ENCODE measurements around the gene SMS. TPM values are rescaled to one million over a fixed set of nuclear protein-coding genes. Genes with fewer than 3 reads are reported as not detected.

Gene SMS
- total RNA-seq, 6 donors from 2014 or later: 23.3 to 53.5 (median 50.2) TPM

- 80 to 89% methylated on average over 6 to 7 of the region's 7 CpGs for WGBS, 2 donors
These were observed 85.2 kb downstream of the SMS start for GRCh38 chrX:22025751-22026150.

GRCh38 chrX:22026731-22027130 lies 86.2 kb downstream of the SMS start:
- H3K36me3 ChIP-seq: no peaks in the 10 kb centered on the region
- no peaks in the 10 kb centered on the region for H3K9me3 ChIP-seq
- 88 to 90% methylated on average over 3 to 4 of the region's 4 CpGs for WGBS, 2 donors
- no peak overlapping the region for H3K27ac ChIP-seq
- no peak overlapping the region for H3K4me3 ChIP-seq
- no peak for ATAC-seq (ENCODE audit: low FRiP score in 2 of 2)
- no peaks in the 10 kb centered on the region for H3K27me3 ChIP-seq
- no peaks in the 10 kb centered on the region for H3K4me1 ChIP-seq
- TF ChIP-seq POLR2AphosphoS5 (IDR thresholded peaks at IDR 0.05) (no peak), POLR2A (IDR thresholded peaks at IDR 0.05) (no peak), EP300 (IDR thresholded peaks at IDR 0.05) (no peak)
- TF ChIP-seq, protein P1, sequence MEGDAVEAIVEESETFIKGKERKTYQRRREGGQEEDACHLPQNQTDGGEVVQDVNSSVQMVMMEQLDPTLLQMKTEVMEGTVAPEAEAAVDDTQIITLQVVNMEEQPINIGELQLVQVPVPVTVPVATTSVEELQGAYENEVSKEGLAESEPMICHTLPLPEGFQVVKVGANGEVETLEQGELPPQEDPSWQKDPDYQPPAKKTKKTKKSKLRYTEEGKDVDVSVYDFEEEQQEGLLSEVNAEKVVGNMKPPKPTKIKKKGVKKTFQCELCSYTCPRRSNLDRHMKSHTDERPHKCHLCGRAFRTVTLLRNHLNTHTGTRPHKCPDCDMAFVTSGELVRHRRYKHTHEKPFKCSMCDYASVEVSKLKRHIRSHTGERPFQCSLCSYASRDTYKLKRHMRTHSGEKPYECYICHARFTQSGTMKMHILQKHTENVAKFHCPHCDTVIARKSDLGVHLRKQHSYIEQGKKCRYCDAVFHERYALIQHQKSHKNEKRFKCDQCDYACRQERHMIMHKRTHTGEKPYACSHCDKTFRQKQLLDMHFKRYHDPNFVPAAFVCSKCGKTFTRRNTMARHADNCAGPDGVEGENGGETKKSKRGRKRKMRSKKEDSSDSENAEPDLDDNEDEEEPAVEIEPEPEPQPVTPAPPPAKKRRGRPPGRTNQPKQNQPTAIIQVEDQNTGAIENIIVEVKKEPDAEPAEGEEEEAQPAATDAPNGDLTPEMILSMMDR (IDR thresholded peaks at IDR 0.05): no peak
- DNase-seq: no peak

More at GRCh38 chrX:22025751-22026150, 85.2 kb downstream of the SMS start:
- H3K27me3 ChIP-seq: no peaks in the 10 kb centered on the region
- TF ChIP-seq POLR2A (IDR thresholded peaks at IDR 0.05) (no peak), EP300 (IDR thresholded peaks at IDR 0.05) (no peak), POLR2AphosphoS5 (IDR thresholded peaks at IDR 0.05) (no peak)
- TF ChIP-seq, protein P1 (IDR thresholded peaks at IDR 0.05): no peak
- H3K4me1 ChIP-seq: no peaks in the 10 kb centered on the region
- no peak overlapping the region for H3K4me3 ChIP-seq
- H3K36me3 ChIP-seq: no peaks in the 10 kb centered on the region
- H3K9me3 ChIP-seq: no peaks in the 10 kb centered on the region
- ATAC-seq (ENCODE audit: low FRiP score in 2 of 2) (no peak), DNase-seq (no peak)
- no peak overlapping the region for H3K27ac ChIP-seq

GRCh38 chrX:22032084-22032483 lies 91.6 kb downstream of the SMS start, which contains the start of gene PHEX:
TSS of gene PHEX (plus strand) at chrX:22032325. CDS start at chrX:22033006, 681 bp downstream.
- DNase-seq (no peak), ATAC-seq (ENCODE audit: low FRiP score in 2 of 2) (no peak)
- 58 to 72% methylated on average over 1 of the region's 1 CpG for WGBS, 2 donors
- TF ChIP-seq, protein P1 (IDR thresholded peaks at IDR 0.05): no peak
- TF ChIP-seq EP300 (IDR thresholded peaks at IDR 0.05): no peak
- TF ChIP-seq POLR2AphosphoS5 (IDR thresholded peaks at IDR 0.05): no peak
- no peak for TF ChIP-seq POLR2A (IDR thresholded peaks at IDR 0.05)
- Histone ChIP-seq H3K9me3 (no peaks in the 10 kb centered on the region), H3K4me1 (no peaks in the 10 kb centered on the region), H3K27ac (no peak within 1 kb of the TSS), H3K36me3 (no peaks in the 10 kb centered on the region), H3K27me3 (no peaks in the 10 kb centered on the region), H3K4me3 (no peak within 1 kb of the TSS)

DNA sequence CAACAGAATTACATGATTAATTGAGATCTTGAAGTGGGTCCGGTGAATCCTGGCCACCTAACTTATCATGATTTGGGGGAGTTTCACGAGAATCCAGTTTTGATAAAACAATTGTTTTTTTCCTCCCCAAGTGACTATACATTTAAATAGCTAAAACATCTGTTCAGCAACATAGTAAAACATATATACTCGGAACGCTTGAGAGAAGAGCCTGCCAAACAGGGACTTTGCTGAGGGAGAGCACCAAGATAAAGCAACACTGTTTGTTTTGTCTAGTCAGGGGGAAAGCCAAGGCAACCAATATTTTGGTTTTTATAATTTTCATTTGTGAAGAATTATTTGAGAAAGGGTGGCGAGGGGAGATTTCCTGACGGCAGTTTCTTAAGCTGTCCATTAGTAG lies 92.0 kb downstream of the SMS start:
- WGBS, 2 donors: 64 to 68% methylated on average over 4 to 6 of the region's 6 CpGs
- Histone ChIP-seq H3K27ac (no peak overlapping the region), H3K9me3 (no peaks in the 10 kb centered on the region), H3K36me3 (no peaks in the 10 kb centered on the region), H3K4me3 (no peak overlapping the region), H3K4me1 (no peaks in the 10 kb centered on the region), H3K27me3 (no peaks in the 10 kb centered on the region)
- no peak for ATAC-seq (ENCODE audit: low FRiP score in 2 of 2)
- no peak for TF ChIP-seq POLR2AphosphoS5 (IDR thresholded peaks at IDR 0.05)
- no peak for TF ChIP-seq EP300 (IDR thresholded peaks at IDR 0.05)
- TF ChIP-seq, protein P1 (IDR thresholded peaks at IDR 0.05): no peak
- no peak for TF ChIP-seq POLR2A (IDR thresholded peaks at IDR 0.05)
- DNase-seq: no peak

DNA sequence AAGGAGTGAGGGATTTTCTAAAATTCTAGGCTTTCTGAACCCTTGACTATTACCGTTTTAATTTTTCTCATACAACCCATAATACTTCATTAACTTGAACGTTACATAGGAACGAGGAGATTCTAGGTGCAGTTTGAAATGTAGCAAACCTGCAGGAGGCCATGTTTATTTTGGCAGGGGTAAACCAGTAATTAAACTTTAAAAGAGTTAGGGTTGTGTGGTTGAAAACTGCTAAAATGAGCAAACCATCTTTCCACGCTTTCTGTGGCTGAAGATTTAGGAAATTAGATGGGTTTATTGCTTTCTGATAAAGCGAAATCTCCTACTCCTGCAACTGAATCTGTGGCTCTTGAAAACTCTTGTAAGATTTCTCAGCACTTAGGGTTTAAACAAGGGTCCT lies 93.3 kb downstream of the SMS start:
- H3K27me3 ChIP-seq: no peaks in the 10 kb centered on the region
- TF ChIP-seq, protein P1 (IDR thresholded peaks at IDR 0.05): no peak
- no peak for TF ChIP-seq EP300 (IDR thresholded peaks at IDR 0.05)
- no peak for TF ChIP-seq POLR2A (IDR thresholded peaks at IDR 0.05)
- no peak for TF ChIP-seq POLR2AphosphoS5 (IDR thresholded peaks at IDR 0.05)
- 67 to 75% methylated on average over 5 of the region's 5 CpGs for WGBS, 2 donors
- H3K9me3 ChIP-seq: no peaks in the 10 kb centered on the region
- DNase-seq (no peak), ATAC-seq (ENCODE audit: low FRiP score in 2 of 2) (no peak)
- no peaks in the 10 kb centered on the region for H3K36me3 ChIP-seq
- no peak overlapping the region for H3K27ac ChIP-seq
- H3K4me1 ChIP-seq: no peaks in the 10 kb centered on the region
- H3K4me3 ChIP-seq: no peak overlapping the region
